ENCODE data around the gene CEP41. TPM values are rescaled to one million over a fixed set of nuclear protein-coding genes. Genes with fewer than 3 reads are reported as not detected.
"Not testable (repeated sequence)": the region's sequence is repeated elsewhere in the genome, so short reads cannot be mapped to it uniquely, and the experiment has no call there.

Gene CEP41
- total RNA-seq, 1 donor: 1.9 TPM

- Histone ChIP-seq H3K27me3 (ENCODE audit: insufficient read depth, low read length) (no peaks in the 10 kb centered on the region), H3K4me3 (ENCODE audit: low read length) (no peak overlapping the region), H3K4me1 (ENCODE audit: insufficient read depth, low read length) (peaks cover 8% of the 10 kb centered on the region), H3K9me3 (ENCODE audit: low read depth, low read length) (no peaks in the 10 kb centered on the region)
Measured at GRCh38 chr7:130380861-130381455, 59.9 kb downstream of the CEP41 start.

- no peaks in the 10 kb centered on the region for H3K27me3 ChIP-seq (ENCODE audit: insufficient read depth, low read length)
- no peak within 1 kb of the TSS for H3K4me3 ChIP-seq (ENCODE audit: low read length)
- H3K9me3 ChIP-seq (ENCODE audit: low read depth, low read length): no peaks in the 10 kb centered on the region
- H3K4me1 ChIP-seq (ENCODE audit: insufficient read depth, low read length): peaks cover 8% of the 10 kb centered on the region
Measured at GRCh38 chr7:130379921-130380860, 60.6 kb downstream of the CEP41 start, which contains the start of gene CPA1. Gene CPA1 (plus strand): TSS chr7:130380494. CDS start chr7:130380521, 27 bp downstream.

GRCh38 chr7:130379532-130379920 is 61.3 kb downstream of the CEP41 start:
- Histone ChIP-seq H3K4me3 (ENCODE audit: low read length) (no peak overlapping the region), H3K27me3 (ENCODE audit: insufficient read depth, low read length) (no peaks in the 10 kb centered on the region), H3K4me1 (ENCODE audit: insufficient read depth, low read length) (peaks cover 7% of the 10 kb centered on the region), H3K9me3 (ENCODE audit: low read depth, low read length) (no peaks in the 10 kb centered on the region)

- Histone ChIP-seq H3K4me1 (ENCODE audit: insufficient read depth, low read length) (peaks cover 2% of the 10 kb centered on the region), H3K9me3 (ENCODE audit: low read depth, low read length) (no peaks in the 10 kb centered on the region), H3K27me3 (ENCODE audit: insufficient read depth, low read length) (no peaks in the 10 kb centered on the region), H3K4me3 (ENCODE audit: low read length) (no peak overlapping the region)
Measured at GRCh38 chr7:130379019-130379418, 61.8 kb downstream of the CEP41 start.

- Histone ChIP-seq H3K27me3 (ENCODE audit: insufficient read depth, low read length) (no peaks in the 10 kb centered on the region), H3K9me3 (ENCODE audit: low read depth, low read length) (no peaks in the 10 kb centered on the region), H3K4me3 (ENCODE audit: low read length) (no peak overlapping the region), H3K4me1 (ENCODE audit: insufficient read depth, low read length) (no peaks in the 10 kb centered on the region)
Measured at GRCh38 chr7:130377178-130377577, 63.6 kb downstream of the CEP41 start.

GRCh38 chr7:130376461-130376860 is 64.4 kb downstream of the CEP41 start:
- H3K4me1 ChIP-seq (ENCODE audit: insufficient read depth, low read length); H3K9me3 ChIP-seq (ENCODE audit: low read depth, low read length); H3K27me3 ChIP-seq (ENCODE audit: insufficient read depth, low read length); H3K4me3 ChIP-seq (ENCODE audit: low read length): not testable (repeated sequence)

GRCh38 chr7:130374507-130374906 is 66.3 kb downstream of the CEP41 start:
- Histone ChIP-seq H3K4me3 (ENCODE audit: low read length) (no peak overlapping the region), H3K9me3 (ENCODE audit: low read depth, low read length) (no peaks in the 10 kb centered on the region), H3K4me1 (ENCODE audit: insufficient read depth, low read length) (peaks cover 6% of the 10 kb centered on the region), H3K27me3 (ENCODE audit: insufficient read depth, low read length) (no peaks in the 10 kb centered on the region)

GRCh38 chr7:130372402-130373165 is 68.2 kb downstream of the CEP41 start:
- H3K4me1 ChIP-seq (ENCODE audit: insufficient read depth, low read length): peaks cover 13% of the 10 kb centered on the region
- H3K27me3 ChIP-seq (ENCODE audit: insufficient read depth, low read length): no peaks in the 10 kb centered on the region
- no peaks in the 10 kb centered on the region for H3K9me3 ChIP-seq (ENCODE audit: low read depth, low read length)
- no peak overlapping the region for H3K4me3 ChIP-seq (ENCODE audit: low read length)

- Histone ChIP-seq H3K4me3 (ENCODE audit: low read length) (no peak overlapping the region), H3K4me1 (ENCODE audit: insufficient read depth, low read length) (peaks cover 19% of the 10 kb centered on the region), H3K27me3 (ENCODE audit: insufficient read depth, low read length) (no peaks in the 10 kb centered on the region), H3K9me3 (ENCODE audit: low read depth, low read length) (no peaks in the 10 kb centered on the region)
Measured at GRCh38 chr7:130371046-130371445, 69.8 kb downstream of the CEP41 start.

- no peaks in the 10 kb centered on the region for H3K9me3 ChIP-seq (ENCODE audit: low read depth, low read length)
- H3K27me3 ChIP-seq (ENCODE audit: insufficient read depth, low read length): no peaks in the 10 kb centered on the region
- peaks cover 19% of the 10 kb centered on the region for H3K4me1 ChIP-seq (ENCODE audit: insufficient read depth, low read length)
- H3K4me3 ChIP-seq (ENCODE audit: low read length): no peak overlapping the region
Measured at GRCh38 chr7:130369831-130370550, 70.8 kb downstream of the CEP41 start.

GRCh38 chr7:130369110-130369711 is 71.6 kb downstream of the CEP41 start:
- Histone ChIP-seq H3K4me3 (ENCODE audit: low read length) (no peak overlapping the region), H3K27me3 (ENCODE audit: insufficient read depth, low read length) (no peaks in the 10 kb centered on the region)

GRCh38 chr7:130367836-130368746 is 72.7 kb downstream of the CEP41 start:
- Histone ChIP-seq H3K4me3 (ENCODE audit: low read length) (no peak overlapping the region), H3K4me1 (ENCODE audit: insufficient read depth, low read length) (peaks cover 19% of the 10 kb centered on the region), H3K27me3 (ENCODE audit: insufficient read depth, low read length) (no peaks in the 10 kb centered on the region), H3K9me3 (ENCODE audit: low read depth, low read length) (no peaks in the 10 kb centered on the region)

More at GRCh38 chr7:130369110-130369711, 71.6 kb downstream of the CEP41 start:
- no peaks in the 10 kb centered on the region for H3K9me3 ChIP-seq (ENCODE audit: low read depth, low read length)
- peaks cover 19% of the 10 kb centered on the region for H3K4me1 ChIP-seq (ENCODE audit: insufficient read depth, low read length)

- H3K9me3 ChIP-seq (ENCODE audit: low read depth, low read length): no peaks in the 10 kb centered on the region
- peaks cover 19% of the 10 kb centered on the region for H3K4me1 ChIP-seq (ENCODE audit: insufficient read depth, low read length)
- no peak overlapping the region for H3K4me3 ChIP-seq (ENCODE audit: low read length)
- H3K27me3 ChIP-seq (ENCODE audit: insufficient read depth, low read length): no peaks in the 10 kb centered on the region
Measured at GRCh38 chr7:130367088-130367755, 73.6 kb downstream of the CEP41 start.
